Astrocyte of the hippocampus (primary cell): ENCODE data around the gene SLC12A7.
"Not testable (repeated sequence)": the region's sequence is repeated elsewhere in the genome, so short reads cannot be mapped to it uniquely, and the experiment has no call there.

Experiments
- DNase-seq: peaks from one replicate; pipeline ENCODE4 v3.0.0; 2011; ENCODE audit warnings: low read depth, low spot score

SLC12A7 gene

GRCh38 chr5:1110307-1111240 lies 1.3 kb downstream of the SLC12A7 start:
- DNase-seq = no peak

- no peak for DNase-seq
Observed at GRCh38 chr5:1109542-1110306, 2.1 kb downstream of the SLC12A7 start.

- no peak for DNase-seq
Observed at GRCh38 chr5:1108865-1109174, 3.0 kb downstream of the SLC12A7 start.

- DNase-seq = no peak
Observed at GRCh38 chr5:1108023-1108864, 3.6 kb downstream of the SLC12A7 start.

GRCh38 chr5:1107167-1108022 lies 4.5 kb downstream of the SLC12A7 start:
- DNase-seq = no peak

- DNase-seq = no peak
Observed at GRCh38 chr5:1106385-1107166, 5.3 kb downstream of the SLC12A7 start.

GRCh38 chr5:1105350-1106265 lies 6.3 kb downstream of the SLC12A7 start:
- DNase-seq = no peak

GRCh38 chr5:1104327-1105006 lies 7.4 kb downstream of the SLC12A7 start:
- DNase-seq = no peak

- no peak for DNase-seq
Observed at GRCh38 chr5:1103505-1104326, 8.1 kb downstream of the SLC12A7 start.

GRCh38 chr5:1103093-1103492 lies 8.8 kb downstream of the SLC12A7 start:
- peak; percentile 23 for DNase-seq

- DNase-seq = peak; percentile 34
Observed at GRCh38 chr5:1101961-1102713, 9.7 kb downstream of the SLC12A7 start.

- DNase-seq = no peak
Observed at GRCh38 chr5:1100664-1101574, 10.9 kb downstream of the SLC12A7 start.

- DNase-seq = peak; percentile 61
Observed at GRCh38 chr5:1099926-1100663, 11.8 kb downstream of the SLC12A7 start.

- DNase-seq = no peak
Observed at GRCh38 chr5:1098986-1099597, 12.8 kb downstream of the SLC12A7 start.

- not testable (repeated sequence) for DNase-seq
Observed at GRCh38 chr5:1097988-1098385, 13.9 kb downstream of the SLC12A7 start.
